Pancreas (tissue), 10 donors: ENCODE results near the gene PEX14. TPM values are rescaled to one million over a fixed set of nuclear protein-coding genes. Genes with fewer than 3 reads are reported as not detected.

Source experiments
- ATAC-seq, 4 donors: fragments of 200-7000 bp; cut with Tn5 transposase; one replicate each; pipeline versions ENCODE4 v1.8.0 to v1.9.1; 2020; ENCODE audit warnings: mild to moderate bottlenecking in 4 of 4, moderate library complexity in 4 of 4
- DNase-seq, 6 donors: peaks; one replicate each; pipeline ENCODE4 v3.0.0-alpha.2; 2020
- FAIRE-seq: peaks from 2 replicates; lab custom pipeline; 2012; peaks lifted over from hg19 to GRCh38; lab: Jason Lieb, UNC
- H3K27ac ChIP-seq, 4 donors: fragments of 200-600 bp; sonication (generic); 1 replicate in 3 of 4; 2 replicates in 1 of 4; pipeline versions ENCODE4 v1.5.0 to v1.8.0; 2020
- H3K27me3 ChIP-seq, 4 donors: fragments of 200-600 bp; one replicate each; pipeline ENCODE4 v1.8.0; 2021
- H3K36me3 ChIP-seq, 3 donors: fragments of 200-600 bp; sonication (generic) in 1 of 3; one replicate each; pipeline versions ENCODE4 v1.5.0 to v1.8.0; 2020 to 2021
- H3K4me1 ChIP-seq, 3 donors: fragments of 200-600 bp; one replicate each; pipeline ENCODE4 v1.8.0; 2021
- H3K4me3 ChIP-seq, 4 donors: fragments of 200-600 bp; sonication (generic) in 2 of 4; one replicate each; pipeline versions ENCODE4 v1.5.0 to v1.8.0; 2020 to 2021
- H3K9me3 ChIP-seq, 4 donors: fragments of 200-600 bp; one replicate each; pipeline ENCODE4 v1.8.0; 2021
- CTCF ChIP-seq, 4 donors: fragments of 200-600 bp; sonication (generic) in 3 of 4; IDR thresholded peaks; one replicate each; pipeline versions ENCODE4 v1.5.0 to v1.8.0; 2021; ENCODE audit warnings: antibody characterized with exemption in 4 of 4
- WGBS, 2 donors: extraction: QIAGEN DNeasy Blood & Tissue Kit; methylation state at CpG; one replicate each; pipeline ENCODE4 v1.1.7; 2013; 5-methylcytosine and 5-hydroxymethylcytosine counted together
- intact Hi-C, 3 donors: fragments of 100-400 bp; cut with DNase I; formaldehyde crosslinking; loops; one replicate each; pipeline versions ENCODE4 v1.11.1 to v1.14.2; 2022
- polyA plus RNA-seq, 2 donors: library from polyadenylated mRNA; stranded (reverse); fragments of 200-250 nt; gene quantifications; one replicate each; pipeline ENCODE4 v1.2.3, GENCODE V29; 2013
- total RNA-seq, 6 donors: library from RNA; stranded (reverse); fragmentation: NEBNext Ultra II Directional in 4 of 6; extraction: Animal tissue kit (Norgen Biotek cat#: 25700) in 4 of 6; gene quantifications; one replicate each; pipeline versions ENCODE4 v1.2.1 to v1.2.4, GENCODE V29; 2021 to 2023
- donor health status: healthy with polysubstance abuse.
- donor health status: DM: no; HTN: no; CAD: no; lungs with moderate emphysema.
- donor health status: DM: no; HTN: no; CAD: no.
- donor health status: control.
- donor health status: control.
- donor health status: Bipolar disorder and iron deficiency.
- donor health status: DM: yes; HTN: yes; CAD: no.
- donor health status: DM: no; HTN: no; CAD: no.
- donor health status: DM: no; HTN: no; CAD: no.
- donor health status: DM: yes; HTN: yes; CAD: no.

Gene PEX14
- total and polyA plus RNA-seq, 8 donors, result 6.0 to 12.8 (median 8.2) TPM

GRCh38 chr1:10616696-10617095, 141.9 kb downstream of the PEX14 start:
- no peak for TF ChIP-seq CTCF (IDR thresholded peaks at IDR 0.05)
- no peaks in the 10 kb centered on the region for H3K27me3 ChIP-seq
- FAIRE-seq, result no peak
- peak in 1 of 6 donors; percentile 41 for DNase-seq
- no peaks in the 10 kb centered on the region for H3K9me3 ChIP-seq
- H3K4me3 ChIP-seq, result no peak overlapping the region
- intact Hi-C loops, result loop anchor here in 1 of 3 donors (10.0 kb wide), 1 partner anchor 72 kb away; no protein-coding TSS in a partner anchor
- no peaks in the 10 kb centered on the region for H3K36me3 ChIP-seq
- 96% methylated on average over 15 of the region's 15 CpGs for WGBS, 2 donors
- H3K27ac ChIP-seq, result no peak overlapping the region
- no peak for ATAC-seq
- no peaks in the 10 kb centered on the region for H3K4me1 ChIP-seq

- intact Hi-C loops, result loop anchor here in 1 of 3 donors (10.0 kb wide), 1 partner anchor 73 kb away; no protein-coding TSS in a partner anchor
- no peak for FAIRE-seq
- TF ChIP-seq CTCF (IDR thresholded peaks at IDR 0.05), result no peak
- no peak overlapping the region for H3K4me3 ChIP-seq
- H3K9me3 ChIP-seq, result no peaks in the 10 kb centered on the region
- no peaks in the 10 kb centered on the region for H3K36me3 ChIP-seq
- H3K27ac ChIP-seq, result no peak overlapping the region
- no peaks in the 10 kb centered on the region for H3K27me3 ChIP-seq
- 93 to 95% methylated on average over 5 of the region's 5 CpGs for WGBS, 2 donors
- ATAC-seq, result no peak
- H3K4me1 ChIP-seq, result no peaks in the 10 kb centered on the region
- peak in 1 of 6 donors; percentile 39 for DNase-seq
Measured at GRCh38 chr1:10617318-10617717, 142.6 kb downstream of the PEX14 start.

GRCh38 chr1:10617931-10618885, 143.5 kb downstream of the PEX14 start:
- intact Hi-C loops, result loop anchor here in 1 of 3 donors (10.0 kb wide), 1 partner anchor 73 kb away; no protein-coding TSS in a partner anchor
- no peak for FAIRE-seq
- H3K4me1 ChIP-seq, result no peaks in the 10 kb centered on the region
- H3K4me3 ChIP-seq, result no peak overlapping the region
- no peak for ATAC-seq
- WGBS, 2 donors, result 95% methylated on average over 23 of the region's 23 CpGs
- no peaks in the 10 kb centered on the region for H3K36me3 ChIP-seq
- H3K27me3 ChIP-seq, result no peaks in the 10 kb centered on the region
- H3K9me3 ChIP-seq, result no peaks in the 10 kb centered on the region
- peak in 2 of 6 donors; percentile 47 to 53 for DNase-seq
- no peak overlapping the region for H3K27ac ChIP-seq
- TF ChIP-seq CTCF (IDR thresholded peaks at IDR 0.05), result no peak

- WGBS, 2 donors, result 88 to 91% methylated on average over 12 of the region's 12 CpGs
- no peak overlapping the region for H3K27ac ChIP-seq
- no peak overlapping the region for H3K4me3 ChIP-seq
- H3K36me3 ChIP-seq, result no peaks in the 10 kb centered on the region
- ATAC-seq, result no peak
- FAIRE-seq, result no peak
- intact Hi-C loops, result no loop called here
- no peaks in the 10 kb centered on the region for H3K9me3 ChIP-seq
- H3K27me3 ChIP-seq, result no peaks in the 10 kb centered on the region
- peak in 1 of 6 donors; percentile 21 for DNase-seq
- no peaks in the 10 kb centered on the region for H3K4me1 ChIP-seq
- TF ChIP-seq CTCF (IDR thresholded peaks at IDR 0.05), result no peak
Measured at GRCh38 chr1:10620776-10621175, 146.0 kb downstream of the PEX14 start.
